ENCODE data around the gene TPCN1.

DNA sequence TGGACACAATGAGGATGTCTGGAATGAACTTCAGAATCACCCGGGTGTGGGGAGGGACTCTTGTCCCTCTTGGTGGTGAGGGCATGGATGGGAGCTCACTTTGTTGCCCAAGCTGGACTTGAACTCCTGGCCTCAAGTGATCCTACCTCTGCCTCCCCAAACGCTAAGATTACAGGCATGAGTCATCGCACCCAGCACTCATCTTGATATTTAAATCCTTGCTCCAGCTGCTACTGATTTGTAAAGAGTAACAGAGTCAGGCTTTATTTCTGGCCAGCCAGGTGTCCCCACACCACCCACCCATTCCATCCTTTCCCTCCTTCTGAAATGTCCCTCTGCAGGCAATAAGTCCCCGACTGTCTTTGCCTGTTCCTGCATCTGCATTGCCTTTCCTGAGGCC, 40.9 kb upstream of the TPCN1 start:
- no peak for TF ChIP-seq EZH2phosphoT487 (IDR thresholded peaks at IDR 0.05; ENCODE audit: borderline replicate concordance, low read length)
- TF ChIP-seq, protein P1, sequence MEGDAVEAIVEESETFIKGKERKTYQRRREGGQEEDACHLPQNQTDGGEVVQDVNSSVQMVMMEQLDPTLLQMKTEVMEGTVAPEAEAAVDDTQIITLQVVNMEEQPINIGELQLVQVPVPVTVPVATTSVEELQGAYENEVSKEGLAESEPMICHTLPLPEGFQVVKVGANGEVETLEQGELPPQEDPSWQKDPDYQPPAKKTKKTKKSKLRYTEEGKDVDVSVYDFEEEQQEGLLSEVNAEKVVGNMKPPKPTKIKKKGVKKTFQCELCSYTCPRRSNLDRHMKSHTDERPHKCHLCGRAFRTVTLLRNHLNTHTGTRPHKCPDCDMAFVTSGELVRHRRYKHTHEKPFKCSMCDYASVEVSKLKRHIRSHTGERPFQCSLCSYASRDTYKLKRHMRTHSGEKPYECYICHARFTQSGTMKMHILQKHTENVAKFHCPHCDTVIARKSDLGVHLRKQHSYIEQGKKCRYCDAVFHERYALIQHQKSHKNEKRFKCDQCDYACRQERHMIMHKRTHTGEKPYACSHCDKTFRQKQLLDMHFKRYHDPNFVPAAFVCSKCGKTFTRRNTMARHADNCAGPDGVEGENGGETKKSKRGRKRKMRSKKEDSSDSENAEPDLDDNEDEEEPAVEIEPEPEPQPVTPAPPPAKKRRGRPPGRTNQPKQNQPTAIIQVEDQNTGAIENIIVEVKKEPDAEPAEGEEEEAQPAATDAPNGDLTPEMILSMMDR (conservative IDR thresholded peaks at IDR 0.05; ENCODE audit: low read depth, low read length), result no peak

Data from PC-3 (cell line).